ENCODE data around the gene LRRFIP1.
A peak's percentile ranks its signal among the peaks of the same experiment; 100 is the strongest.
"Not testable (repeated sequence)": the region's sequence is repeated elsewhere in the genome, so short reads cannot be mapped to it uniquely, and the experiment has no call there.

The LRRFIP1 gene

GRCh38 chr2:237744613-237745249, 117.3 kb downstream of the LRRFIP1 start:
- peak; percentile 65 for DNase-seq (ENCODE audit: low spot score)

- DNase-seq (ENCODE audit: low spot score), result no peak
Observed at GRCh38 chr2:237745250-237745613, 117.8 kb downstream of the LRRFIP1 start.

- no peak for DNase-seq (ENCODE audit: low spot score)
Observed at GRCh38 chr2:237746302-237747080, 119.1 kb downstream of the LRRFIP1 start.

GRCh38 chr2:237747189-237747588, 119.8 kb downstream of the LRRFIP1 start:
- no peak for DNase-seq (ENCODE audit: low spot score)

- DNase-seq (ENCODE audit: low spot score), result no peak
Observed at GRCh38 chr2:237749002-237749401, 121.6 kb downstream of the LRRFIP1 start.

GRCh38 chr2:237749961-237750360, 122.6 kb downstream of the LRRFIP1 start:
- DNase-seq (ENCODE audit: low spot score), result no peak

- DNase-seq (ENCODE audit: low spot score), result not testable (repeated sequence)
Observed at GRCh38 chr2:237750441-237750840, 123.1 kb downstream of the LRRFIP1 start.

GRCh38 chr2:237752761-237753165, 125.4 kb downstream of the LRRFIP1 start:
- DNase-seq (ENCODE audit: low spot score), result peak; percentile 77

GRCh38 chr2:237754182-237754581, 126.8 kb downstream of the LRRFIP1 start:
- no peak for DNase-seq (ENCODE audit: low spot score)

GRCh38 chr2:237754626-237755248, 127.3 kb downstream of the LRRFIP1 start:
- DNase-seq (ENCODE audit: low spot score), result no peak

GRCh38 chr2:237757616-237758015, 130.2 kb downstream of the LRRFIP1 start:
- no peak for DNase-seq (ENCODE audit: low spot score)

- no peak for DNase-seq (ENCODE audit: low spot score)
Observed at GRCh38 chr2:237758185-237758584, 130.8 kb downstream of the LRRFIP1 start.

- no peak for DNase-seq (ENCODE audit: low spot score)
Observed at GRCh38 chr2:237759176-237759575, 131.8 kb downstream of the LRRFIP1 start.

GRCh38 chr2:237760506-237761502, 133.4 kb downstream of the LRRFIP1 start:
- DNase-seq (ENCODE audit: low spot score), result no peak

GRCh38 chr2:237762291-237763182, 135.2 kb downstream of the LRRFIP1 start:
- not testable (repeated sequence) for DNase-seq (ENCODE audit: low spot score)

- DNase-seq (ENCODE audit: low spot score), result no peak
Observed at GRCh38 chr2:237763812-237764211, 136.4 kb downstream of the LRRFIP1 start.

- DNase-seq (ENCODE audit: low spot score), result not testable (repeated sequence)
Observed at GRCh38 chr2:237765122-237765521, 137.7 kb downstream of the LRRFIP1 start.

GRCh38 chr2:237765875-237766274, 138.5 kb downstream of the LRRFIP1 start:
- no peak for DNase-seq (ENCODE audit: low spot score)

- DNase-seq (ENCODE audit: low spot score), result no peak
Observed at GRCh38 chr2:237766340-237766739, 139.0 kb downstream of the LRRFIP1 start.

- no peak for DNase-seq (ENCODE audit: low spot score)
Observed at GRCh38 chr2:237772513-237772912, 145.1 kb downstream of the LRRFIP1 start.

- no peak for DNase-seq (ENCODE audit: low spot score)
Observed at GRCh38 chr2:237773826-237774225, 146.4 kb downstream of the LRRFIP1 start.

Data from activated CD4-positive, alpha-beta T cell treated with anti-CD3 and anti-CD28 coated beads, Interleukin-2, Interleukin-4, amounts not matched to agents 100 ng/mL and 50 ng/mL, durations not matched to agents 16 hours and 8 hours (primary cell).